OCI-LY1 (cell line): Measurements from ENCODE around the gene SPNS2.

Experiments
- H2AFZ ChIP-seq: fragments of 200-600 bp; sonication (generic), shearing (Covaris generic); 2 replicates; pipeline ENCODE4 v1.6.0; 2014; ENCODE audit warnings: antibody characterized with exemption, mild to moderate bottlenecking, low read length
- H3F3A ChIP-seq: fragments of 200-600 bp; sonication (generic), shearing (Covaris generic); 2 replicates; pipeline ENCODE4 v1.6.0; 2014; ENCODE audit warnings: mild to moderate bottlenecking, antibody characterized with exemption, low read length, moderate library complexity; ENCODE audit not compliant: insufficient read depth
- H3K27ac ChIP-seq: fragments of 200-600 bp; sonication (generic); 2 replicates; pipeline ENCODE4 v1.5.1; 2014; ENCODE audit warnings: low read length, mixed run types, mild to moderate bottlenecking, low read depth; ENCODE audit not compliant: poor library complexity, severe bottlenecking
- H3K27me3 ChIP-seq: fragments of 200-600 bp; sonication (generic); 2 replicates; pipeline ENCODE4 v1.6.0; 2014; ENCODE audit warnings: antibody characterized with exemption, mild to moderate bottlenecking, low read length, moderate library complexity; ENCODE audit not compliant: insufficient read depth
- H3K36me3 ChIP-seq: fragments of 200-600 bp; sonication (generic); 2 replicates; pipeline ENCODE4 v1.6.1; 2014; ENCODE audit warnings: mild to moderate bottlenecking, antibody characterized with exemption, low read length, moderate library complexity, mixed read lengths; ENCODE audit not compliant: insufficient read depth
- H3K4me1 ChIP-seq: fragments of 200-600 bp; sonication (generic); 2 replicates; pipeline ENCODE4 v1.5.1; 2014; ENCODE audit warnings: mild to moderate bottlenecking, low read length, moderate library complexity; ENCODE audit not compliant: insufficient read depth, severe bottlenecking
- H3K4me2 ChIP-seq: fragments of 200-600 bp; sonication (generic), shearing (Covaris generic); 2 replicates; pipeline ENCODE4 v1.6.1; 2014; ENCODE audit warnings: low read length
- H3K4me3 ChIP-seq: fragments of 200-600 bp; sonication (generic); 2 replicates; pipeline ENCODE4 v1.5.1; 2014; ENCODE audit warnings: low read length, low read depth, mild to moderate bottlenecking, mixed read lengths; ENCODE audit not compliant: poor library complexity, severe bottlenecking
- H3K79me2 ChIP-seq: fragments of 200-600 bp; shearing (Covaris generic); 2 replicates; pipeline ENCODE4 v1.6.1; 2016; ENCODE audit warnings: mixed run types, low read length, mixed read lengths; ENCODE audit not compliant: insufficient read depth
- H3K9ac ChIP-seq: fragments of 200-600 bp; sonication (generic), shearing (Covaris generic); 2 replicates; pipeline ENCODE4 v1.6.1; 2014; ENCODE audit warnings: mild to moderate bottlenecking, low read length, mixed read lengths
- H3K9me2 ChIP-seq: fragments of 200-600 bp; sonication (generic), shearing (Covaris generic); 2 replicates; pipeline ENCODE4 v1.6.1; 2014; ENCODE audit warnings: low read depth, mild to moderate bottlenecking, low read length, mixed read lengths
- H3K9me3 ChIP-seq: fragments of 200-600 bp; shearing (Covaris generic); 2 replicates; pipeline ENCODE4 v1.6.1; 2014; ENCODE audit warnings: low read length, mixed read lengths
- H4K20me1 ChIP-seq: fragments of 200-600 bp; sonication (generic), shearing (Covaris generic); 2 replicates; pipeline ENCODE4 v1.6.0; 2016; ENCODE audit warnings: mild to moderate bottlenecking, low read length; ENCODE audit not compliant: insufficient read depth
- EZH2 ChIP-seq: fragments of 200-600 bp; sonication (generic), shearing (Covaris generic); IDR thresholded peaks from 2 replicates; pipeline ENCODE4 v1.8.0; 2017; ENCODE audit warnings: borderline replicate concordance, mixed run types, mild to moderate bottlenecking, antibody characterized with exemption, low read length, moderate library complexity, mixed read lengths
- TF ChIP-seq, protein P1 (sequence below): fragments of 200-600 bp; sonication (generic), shearing (Covaris generic); IDR thresholded peaks from 2 replicates; pipeline ENCODE4 v1.5.1; 2017; ENCODE audit warnings: mild to moderate bottlenecking, antibody characterized with exemption, low read length, moderate library complexity, mixed read lengths

Gene SPNS2

DNA sequence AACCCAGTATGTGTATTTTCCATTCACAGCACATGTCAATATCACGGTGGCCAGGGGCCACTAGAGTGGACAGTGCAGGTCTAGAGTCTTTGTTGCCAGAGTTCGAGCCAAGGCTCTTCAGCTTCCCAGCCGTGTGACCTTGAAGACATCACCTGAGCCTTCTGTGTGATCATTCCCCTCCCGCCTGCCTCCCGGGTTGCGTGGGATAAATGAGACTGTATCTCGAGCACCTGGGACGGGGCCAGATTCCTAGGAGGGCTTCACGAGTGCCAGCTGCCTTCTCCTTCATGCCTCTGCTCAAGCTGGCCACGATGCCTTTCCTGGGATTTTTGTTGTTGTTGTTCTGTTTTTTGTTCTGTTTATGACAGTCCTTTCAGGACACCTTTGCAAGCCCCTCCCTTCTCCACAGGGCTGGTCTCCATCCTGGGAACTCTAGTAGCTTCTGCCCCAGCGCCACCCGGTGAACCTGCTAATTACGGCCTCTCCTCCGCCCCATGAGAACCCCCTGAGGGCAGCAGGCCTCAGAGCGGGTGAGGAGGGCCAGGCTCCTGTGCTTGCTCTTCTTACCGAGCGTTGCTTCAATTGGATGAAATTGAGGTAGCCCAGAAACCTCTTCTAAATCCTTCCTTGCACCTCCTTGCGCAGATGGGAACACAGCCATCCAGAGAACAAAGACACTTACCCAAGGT lies 3.9 kb downstream of the SPNS2 start:
- Histone ChIP-seq H3K27ac (no peak overlapping the region), H3K4me3 (no peak overlapping the region), H3K27me3 (peaks cover 12% of the 10 kb centered on the region), H3K9ac (no peak overlapping the region), H3F3A (no peaks in the 10 kb centered on the region), H3K36me3 (no peaks in the 10 kb centered on the region), H2AFZ (no peak overlapping the region), H3K4me1 (peaks cover 18% of the 10 kb centered on the region), H4K20me1 (no peaks in the 10 kb centered on the region), H3K4me2 (no peak overlapping the region), H3K9me2 (no peaks in the 10 kb centered on the region), H3K79me2 (no peaks in the 10 kb centered on the region), H3K9me3 (no peaks in the 10 kb centered on the region)
- no peak for TF ChIP-seq EZH2
- TF ChIP-seq, protein P1, sequence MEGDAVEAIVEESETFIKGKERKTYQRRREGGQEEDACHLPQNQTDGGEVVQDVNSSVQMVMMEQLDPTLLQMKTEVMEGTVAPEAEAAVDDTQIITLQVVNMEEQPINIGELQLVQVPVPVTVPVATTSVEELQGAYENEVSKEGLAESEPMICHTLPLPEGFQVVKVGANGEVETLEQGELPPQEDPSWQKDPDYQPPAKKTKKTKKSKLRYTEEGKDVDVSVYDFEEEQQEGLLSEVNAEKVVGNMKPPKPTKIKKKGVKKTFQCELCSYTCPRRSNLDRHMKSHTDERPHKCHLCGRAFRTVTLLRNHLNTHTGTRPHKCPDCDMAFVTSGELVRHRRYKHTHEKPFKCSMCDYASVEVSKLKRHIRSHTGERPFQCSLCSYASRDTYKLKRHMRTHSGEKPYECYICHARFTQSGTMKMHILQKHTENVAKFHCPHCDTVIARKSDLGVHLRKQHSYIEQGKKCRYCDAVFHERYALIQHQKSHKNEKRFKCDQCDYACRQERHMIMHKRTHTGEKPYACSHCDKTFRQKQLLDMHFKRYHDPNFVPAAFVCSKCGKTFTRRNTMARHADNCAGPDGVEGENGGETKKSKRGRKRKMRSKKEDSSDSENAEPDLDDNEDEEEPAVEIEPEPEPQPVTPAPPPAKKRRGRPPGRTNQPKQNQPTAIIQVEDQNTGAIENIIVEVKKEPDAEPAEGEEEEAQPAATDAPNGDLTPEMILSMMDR, result no peak

DNA sequence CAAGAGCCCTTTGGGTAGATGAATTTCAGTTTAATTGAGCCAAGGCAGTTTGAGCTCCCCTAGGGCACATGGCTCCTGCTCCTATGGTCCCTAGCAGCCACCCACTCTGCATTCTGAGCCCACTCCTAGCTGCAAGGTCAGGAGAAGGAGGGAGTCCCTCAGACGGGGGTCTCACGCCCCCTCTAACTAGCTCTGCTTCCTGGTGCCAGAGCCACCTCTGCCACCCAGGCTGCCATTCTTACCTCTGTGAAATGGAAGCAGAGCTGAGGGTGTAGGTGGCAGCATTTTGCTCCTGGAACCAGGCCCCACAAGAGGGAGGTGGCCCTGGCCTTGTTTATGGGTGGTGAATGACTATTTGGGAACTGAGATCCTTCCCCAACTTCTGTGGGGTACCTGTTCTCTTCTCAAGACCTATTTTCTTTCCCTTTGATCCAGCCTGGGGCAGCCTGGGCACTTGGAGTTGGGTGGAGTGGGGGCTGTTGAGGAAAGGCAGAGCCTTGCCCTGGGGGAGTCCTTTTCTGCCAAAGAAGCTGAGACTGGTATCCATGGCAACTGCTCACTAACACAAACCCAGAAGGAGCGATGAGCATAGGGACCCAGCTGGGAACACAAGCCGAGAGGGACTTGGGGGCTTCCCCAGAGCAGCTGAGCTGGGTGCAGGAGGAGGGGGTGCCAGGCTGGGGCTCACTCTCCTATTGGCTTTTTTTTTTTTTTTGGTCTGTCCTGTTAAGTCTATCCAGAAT lies 4.8 kb downstream of the SPNS2 start:
- H3K79me2 ChIP-seq, result no peaks in the 10 kb centered on the region
- TF ChIP-seq, protein P1, result no peak
- no peak for TF ChIP-seq EZH2
- H3K27ac ChIP-seq, result no peak overlapping the region
- H3K9me2 ChIP-seq, result no peaks in the 10 kb centered on the region
- no peaks in the 10 kb centered on the region for H3F3A ChIP-seq
- no peak overlapping the region for H3K4me2 ChIP-seq
- no peaks in the 10 kb centered on the region for H3K9me3 ChIP-seq
- H3K9ac ChIP-seq, result no peak overlapping the region
- no peaks in the 10 kb centered on the region for H4K20me1 ChIP-seq
- no peak overlapping the region for H3K4me3 ChIP-seq
- peaks cover 10% of the 10 kb centered on the region for H3K4me1 ChIP-seq
- H3K27me3 ChIP-seq, result peaks cover 6% of the 10 kb centered on the region; the same call in 1 of the 2 replicates
- no peak overlapping the region for H2AFZ ChIP-seq
- H3K36me3 ChIP-seq, result no peaks in the 10 kb centered on the region

DNA sequence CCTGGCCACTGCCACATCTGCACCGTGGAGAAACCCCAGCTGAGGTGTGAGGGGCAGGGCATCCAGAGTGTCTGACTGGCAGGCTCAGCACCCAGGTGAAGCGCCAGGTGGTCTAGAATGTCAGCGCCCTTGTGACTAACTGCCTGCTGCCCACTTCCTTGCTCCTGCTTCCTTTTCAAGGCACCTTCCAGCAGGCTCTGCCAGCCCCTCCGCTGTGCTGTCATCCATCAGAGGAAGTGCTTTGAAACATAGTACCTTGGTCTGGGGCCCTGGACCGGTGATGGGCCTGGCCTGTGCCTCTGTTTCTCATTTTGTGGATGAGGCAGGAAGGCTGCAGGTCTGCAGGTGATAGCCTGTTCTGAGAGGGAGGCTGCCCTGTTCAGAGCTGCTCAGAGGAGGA lies 5.5 kb downstream of the SPNS2 start:
- Histone ChIP-seq H3F3A (no peaks in the 10 kb centered on the region), H3K27ac (no peak overlapping the region), H3K36me3 (no peaks in the 10 kb centered on the region), H3K4me2 (no peak overlapping the region), H3K4me3 (no peak overlapping the region), H3K9me3 (no peaks in the 10 kb centered on the region), H3K4me1 (peaks cover 7% of the 10 kb centered on the region), H3K27me3 (peaks cover 11% of the 10 kb centered on the region; the same call in 1 of the 2 replicates), H4K20me1 (no peaks in the 10 kb centered on the region), H3K9ac (no peak overlapping the region), H3K9me2 (no peaks in the 10 kb centered on the region), H2AFZ (no peak overlapping the region), H3K79me2 (no peaks in the 10 kb centered on the region)
- TF ChIP-seq, protein P1, result no peak
- no peak for TF ChIP-seq EZH2
